Cardiac fibroblast (primary cell): Measurements from ENCODE around the gene STARD10.

Experiments used
- DNase-seq, 2 donors: peaks; one replicate each; pipeline versions ENCODE4 v3.0.0 to v3.0.0-alpha.2; 2010; ENCODE audit warnings: low read depth in 2 of 2
- H3K4me3 ChIP-seq, 2 donors: replicated peaks in 1 of 2; 1 replicate in 1 of 2; 2 replicates in 1 of 2; pipeline ENCODE4 v1.5.1; 2011; ENCODE audit warnings: low read depth in 2 of 2, low read length in 2 of 2, mild to moderate bottlenecking in 2 of 2, moderate library complexity in 1 of 2
- CTCF ChIP-seq: IDR thresholded peaks from one replicate; pipeline ENCODE4 v1.5.1; 2011; ENCODE audit warnings: low read depth, mild to moderate bottlenecking, low read length, inconsistent platforms

Gene STARD10

GRCh38 chr11:72836111-72836510, 42.3 kb upstream of the STARD10 start:
- no peak for TF ChIP-seq CTCF
- DNase-seq, result peak; percentile 46 to 55
- no peak overlapping the region for H3K4me3 ChIP-seq

- peak in 1 of 2 donors; percentile 63 for DNase-seq
- no peak for TF ChIP-seq CTCF
- no peak overlapping the region for H3K4me3 ChIP-seq
Observed at GRCh38 chr11:72834905-72835304, 41.1 kb upstream of the STARD10 start.

- H3K4me3 ChIP-seq, result no peak overlapping the region
- DNase-seq, result peak; percentile 34 to 57
- TF ChIP-seq CTCF, result no peak
Observed at GRCh38 chr11:72833811-72834493, 40.1 kb upstream of the STARD10 start.

- H3K4me3 ChIP-seq, result no peak overlapping the region
- DNase-seq, result no peak
- no peak for TF ChIP-seq CTCF
Observed at GRCh38 chr11:72833083-72833733, 39.4 kb upstream of the STARD10 start.

- no peak overlapping the region for H3K4me3 ChIP-seq
- TF ChIP-seq CTCF, result no peak
- no peak for DNase-seq
Observed at GRCh38 chr11:72832301-72833082, 38.6 kb upstream of the STARD10 start.

- TF ChIP-seq CTCF, result peak; percentile 98
- no peak overlapping the region for H3K4me3 ChIP-seq
- peak; percentile 85 for DNase-seq
Observed at GRCh38 chr11:72831521-72832300, 37.9 kb upstream of the STARD10 start.
